Right atrium auricular region (tissue), 2 donors: ENCODE results near the gene AFAP1L1. TPM values are rescaled to one million over a fixed set of nuclear protein-coding genes. Genes with fewer than 3 reads are reported as not detected.

Source experiments
- DNase-seq: peaks from one replicate; pipeline ENCODE4 v3.0.0-alpha.2; 2019; ENCODE audit warnings: low spot score
- H3K27ac ChIP-seq, 2 donors: fragments of 200-600 bp; sonication (generic); 1 replicate in 1 of 2; 2 replicates in 1 of 2; pipeline ENCODE4 v1.5.1; 2016 to 2019
- H3K27me3 ChIP-seq, 2 donors: fragments of 200-600 bp; sonication (generic); one replicate each; pipeline versions ENCODE4 v1.5.1 to v1.6.0; 2017 to 2019
- H3K36me3 ChIP-seq: fragments of 200-600 bp; sonication (generic); one replicate; pipeline ENCODE4 v1.5.1; 2016
- H3K4me1 ChIP-seq, 2 donors: fragments of 200-600 bp; sonication (generic); one replicate each; pipeline versions ENCODE4 v1.5.1 to v1.6.0; 2017 to 2019
- H3K4me3 ChIP-seq, 2 donors: fragments of 200-600 bp; sonication (generic); 1 replicate in 1 of 2; 2 replicates in 1 of 2; pipeline ENCODE4 v1.5.1; 2017 to 2019; ENCODE audit warnings: mild to moderate bottlenecking in 1 of 2, moderate library complexity in 1 of 2
- H3K9me3 ChIP-seq, 2 donors: fragments of 200-600 bp; sonication (generic); one replicate each; pipeline ENCODE4 v1.5.1; 2019
- CTCF ChIP-seq, 2 donors: fragments of 200-600 bp; sonication (generic); IDR thresholded peaks; one replicate each; pipeline ENCODE4 v1.5.1; 2019; ENCODE audit warnings: antibody characterized with exemption in 2 of 2
- total RNA-seq, 2 donors: library from RNA; depleted of rRNA; stranded (reverse); fragments of >200 nt; gene quantifications; one replicate each; pipeline ENCODE4 v1.1.0, GENCODE V29; 2016

The AFAP1L1 gene
- total RNA-seq, 2 donors from 2014 or later, result 45.6 to 48.9 TPM

- peaks cover 30% of the 10 kb centered on the region for H3K36me3 ChIP-seq
- no peak for DNase-seq
- TF ChIP-seq CTCF (IDR thresholded peaks at IDR 0.05), result peak in 1 of 2 donors; percentile 4
- H3K27me3 ChIP-seq, result no peaks in the 10 kb centered on the region
- H3K4me3 ChIP-seq, result no peak overlapping the region
- no peaks in the 10 kb centered on the region for H3K9me3 ChIP-seq
- peak overlapping the region; percentile 65 for H3K27ac ChIP-seq
- peaks cover 0 to 28% of the 10 kb centered on the region in 2 donors for H3K4me1 ChIP-seq
Measured at GRCh38 chr5:149229298-149229937, 42.2 kb upstream of the AFAP1L1 start.

- no peak for DNase-seq
- H3K4me1 ChIP-seq, result peaks cover 0 to 7% of the 10 kb centered on the region in 2 donors
- H3K4me3 ChIP-seq, result no peak overlapping the region
- TF ChIP-seq CTCF (IDR thresholded peaks at IDR 0.05), result no peak
- no peaks in the 10 kb centered on the region for H3K27me3 ChIP-seq
- H3K9me3 ChIP-seq, result no peaks in the 10 kb centered on the region
- H3K27ac ChIP-seq, result peak overlapping the region; percentile 0 to 62
- H3K36me3 ChIP-seq, result peaks cover 78% of the 10 kb centered on the region
Measured at GRCh38 chr5:149235841-149236240, 35.8 kb upstream of the AFAP1L1 start.

GRCh38 chr5:149237662-149238061 lies 34.0 kb upstream of the AFAP1L1 start:
- H3K4me1 ChIP-seq, result peaks cover 0 to 7% of the 10 kb centered on the region in 2 donors
- no peaks in the 10 kb centered on the region for H3K9me3 ChIP-seq
- H3K36me3 ChIP-seq, result peaks cover 82% of the 10 kb centered on the region
- TF ChIP-seq CTCF (IDR thresholded peaks at IDR 0.05), result peak in 1 of 2 donors; percentile 15
- no peak overlapping the region for H3K4me3 ChIP-seq
- no peak overlapping the region for H3K27ac ChIP-seq
- no peaks in the 10 kb centered on the region for H3K27me3 ChIP-seq
- no peak for DNase-seq

- Histone ChIP-seq H3K4me3 (no peak overlapping the region), H3K36me3 (peaks cover 82% of the 10 kb centered on the region), H3K27ac (no peak overlapping the region), H3K27me3 (no peaks in the 10 kb centered on the region), H3K9me3 (no peaks in the 10 kb centered on the region), H3K4me1 (peaks cover 0 to 7% of the 10 kb centered on the region in 2 donors)
- DNase-seq, result no peak
- peak in 1 of 2 donors; percentile 25 for TF ChIP-seq CTCF (IDR thresholded peaks at IDR 0.05)
Measured at GRCh38 chr5:149238540-149238939, 33.1 kb upstream of the AFAP1L1 start.

GRCh38 chr5:149239917-149240316 lies 31.7 kb upstream of the AFAP1L1 start:
- Histone ChIP-seq H3K27ac (no peak overlapping the region), H3K4me3 (no peak overlapping the region), H3K36me3 (peaks cover 82% of the 10 kb centered on the region), H3K4me1 (peaks cover 0 to 7% of the 10 kb centered on the region in 2 donors), H3K27me3 (no peaks in the 10 kb centered on the region), H3K9me3 (no peaks in the 10 kb centered on the region)
- no peak for TF ChIP-seq CTCF (IDR thresholded peaks at IDR 0.05)
- DNase-seq, result no peak
